Measurements from ENCODE around the gene MCTP1.

DNA sequence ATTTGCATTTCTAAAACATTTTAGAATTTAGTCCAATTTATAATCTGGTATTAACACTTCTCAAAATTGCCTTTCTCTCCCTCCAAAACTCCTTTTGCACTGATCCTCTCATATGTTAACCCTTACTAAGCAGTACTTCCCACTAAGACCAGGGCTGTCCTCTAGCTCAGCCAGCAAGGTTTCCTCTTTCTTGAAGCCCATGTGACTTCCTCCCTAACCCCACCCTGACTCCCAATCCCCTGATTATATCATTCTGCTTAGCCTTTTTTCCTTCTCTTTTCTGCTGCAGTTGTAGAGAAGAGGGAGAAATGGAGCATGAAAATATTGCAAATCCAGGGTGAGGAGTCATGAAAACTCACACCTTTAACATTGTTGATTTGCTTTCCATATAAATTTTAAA is 241.7 kb downstream of the MCTP1 start:
- TF ChIP-seq, protein P1, sequence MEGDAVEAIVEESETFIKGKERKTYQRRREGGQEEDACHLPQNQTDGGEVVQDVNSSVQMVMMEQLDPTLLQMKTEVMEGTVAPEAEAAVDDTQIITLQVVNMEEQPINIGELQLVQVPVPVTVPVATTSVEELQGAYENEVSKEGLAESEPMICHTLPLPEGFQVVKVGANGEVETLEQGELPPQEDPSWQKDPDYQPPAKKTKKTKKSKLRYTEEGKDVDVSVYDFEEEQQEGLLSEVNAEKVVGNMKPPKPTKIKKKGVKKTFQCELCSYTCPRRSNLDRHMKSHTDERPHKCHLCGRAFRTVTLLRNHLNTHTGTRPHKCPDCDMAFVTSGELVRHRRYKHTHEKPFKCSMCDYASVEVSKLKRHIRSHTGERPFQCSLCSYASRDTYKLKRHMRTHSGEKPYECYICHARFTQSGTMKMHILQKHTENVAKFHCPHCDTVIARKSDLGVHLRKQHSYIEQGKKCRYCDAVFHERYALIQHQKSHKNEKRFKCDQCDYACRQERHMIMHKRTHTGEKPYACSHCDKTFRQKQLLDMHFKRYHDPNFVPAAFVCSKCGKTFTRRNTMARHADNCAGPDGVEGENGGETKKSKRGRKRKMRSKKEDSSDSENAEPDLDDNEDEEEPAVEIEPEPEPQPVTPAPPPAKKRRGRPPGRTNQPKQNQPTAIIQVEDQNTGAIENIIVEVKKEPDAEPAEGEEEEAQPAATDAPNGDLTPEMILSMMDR (conservative IDR thresholded peaks at IDR 0.05; ENCODE audit: low read length), result no peak
- no peak for TF ChIP-seq EZH2phosphoT487 (IDR thresholded peaks at IDR 0.05; ENCODE audit: borderline replicate concordance, low read depth, low read length)
